GM21526 (cell line): ENCODE data around the gene CTCFL.

Source experiments
- ATAC-seq: cut with Tn5 transposase; IDR thresholded peaks from one replicate; pipeline ENCODE4 v1.9.1; 2021; ENCODE audit warnings: moderate library complexity; ENCODE audit not compliant: unreplicated experiment, low FRiP score

The CTCFL gene, protein sequence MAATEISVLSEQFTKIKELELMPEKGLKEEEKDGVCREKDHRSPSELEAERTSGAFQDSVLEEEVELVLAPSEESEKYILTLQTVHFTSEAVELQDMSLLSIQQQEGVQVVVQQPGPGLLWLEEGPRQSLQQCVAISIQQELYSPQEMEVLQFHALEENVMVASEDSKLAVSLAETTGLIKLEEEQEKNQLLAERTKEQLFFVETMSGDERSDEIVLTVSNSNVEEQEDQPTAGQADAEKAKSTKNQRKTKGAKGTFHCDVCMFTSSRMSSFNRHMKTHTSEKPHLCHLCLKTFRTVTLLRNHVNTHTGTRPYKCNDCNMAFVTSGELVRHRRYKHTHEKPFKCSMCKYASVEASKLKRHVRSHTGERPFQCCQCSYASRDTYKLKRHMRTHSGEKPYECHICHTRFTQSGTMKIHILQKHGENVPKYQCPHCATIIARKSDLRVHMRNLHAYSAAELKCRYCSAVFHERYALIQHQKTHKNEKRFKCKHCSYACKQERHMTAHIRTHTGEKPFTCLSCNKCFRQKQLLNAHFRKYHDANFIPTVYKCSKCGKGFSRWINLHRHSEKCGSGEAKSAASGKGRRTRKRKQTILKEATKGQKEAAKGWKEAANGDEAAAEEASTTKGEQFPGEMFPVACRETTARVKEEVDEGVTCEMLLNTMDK

GRCh38 chr20:57524511-57525176, at the start of gene CTCFL:
Gene CTCFL, minus strand, starts transcription at chr20:57525140. Its CDS starts 935 bp downstream, at chr20:57524205.
- no peak for ATAC-seq

DNA sequence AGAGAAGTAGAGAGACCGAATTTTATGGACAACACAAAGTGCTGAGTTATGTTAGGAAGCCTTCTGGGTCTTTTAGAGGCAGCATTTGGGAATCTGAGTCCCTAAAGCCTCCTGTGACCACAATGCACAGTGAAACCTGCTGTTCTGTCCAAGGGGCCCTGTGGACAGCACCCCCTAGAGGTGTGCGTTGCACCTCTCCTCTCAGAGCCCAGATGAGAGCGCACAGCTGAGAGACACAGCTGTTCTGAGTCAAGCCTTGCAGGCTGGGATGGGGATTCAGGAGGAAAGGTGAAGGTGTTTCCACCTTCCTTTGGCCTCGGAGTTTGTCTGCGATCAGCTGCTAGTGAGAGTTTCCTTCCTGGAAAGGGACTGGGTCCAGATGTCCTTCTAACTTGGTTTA, 49.0 kb upstream of the CTCFL start:
- ATAC-seq, result no peak

- no peak for ATAC-seq
Measured at GRCh38 chr20:57573242-57573641, 48.3 kb upstream of the CTCFL start.

DNA sequence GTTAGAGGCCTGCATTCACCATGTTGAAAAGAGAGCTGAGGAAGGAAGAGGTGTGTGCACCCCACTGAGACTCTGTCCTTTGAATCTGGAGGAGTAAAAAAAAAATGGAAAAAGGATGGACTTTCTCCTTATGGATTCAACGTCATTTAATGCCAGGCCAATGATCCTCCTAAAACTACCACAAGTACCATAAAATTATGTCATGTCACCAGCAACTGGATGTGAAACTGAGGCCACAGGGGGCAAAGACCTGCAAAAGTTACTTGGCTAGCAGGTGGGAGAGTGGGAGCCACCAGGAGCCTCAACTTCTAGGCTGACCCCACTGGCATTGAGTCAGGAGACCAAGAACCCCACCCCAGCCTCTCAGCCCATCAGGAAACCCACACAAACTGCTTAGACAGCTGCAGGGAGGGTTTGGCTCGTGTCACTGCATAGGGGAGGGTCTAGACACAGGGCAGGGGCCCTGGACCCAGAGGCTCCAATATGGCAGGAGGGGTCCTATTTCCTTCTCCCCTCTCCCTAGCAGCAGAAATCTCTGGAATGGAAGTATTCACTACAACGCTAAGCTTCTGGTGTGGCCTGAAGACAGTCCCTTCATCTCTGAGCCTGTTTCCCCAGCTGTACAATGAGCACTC, 47.0 kb upstream of the CTCFL start:
- ATAC-seq, result no peak

GRCh38 chr20:57570920-57571319, 46.0 kb upstream of the CTCFL start:
- ATAC-seq, result no peak

GRCh38 chr20:57570145-57570850, 45.4 kb upstream of the CTCFL start:
- no peak for ATAC-seq

GRCh38 chr20:57568960-57569359, 44.0 kb upstream of the CTCFL start:
- no peak for ATAC-seq

GRCh38 chr20:57568088-57568896, 43.4 kb upstream of the CTCFL start:
- no peak for ATAC-seq

DNA sequence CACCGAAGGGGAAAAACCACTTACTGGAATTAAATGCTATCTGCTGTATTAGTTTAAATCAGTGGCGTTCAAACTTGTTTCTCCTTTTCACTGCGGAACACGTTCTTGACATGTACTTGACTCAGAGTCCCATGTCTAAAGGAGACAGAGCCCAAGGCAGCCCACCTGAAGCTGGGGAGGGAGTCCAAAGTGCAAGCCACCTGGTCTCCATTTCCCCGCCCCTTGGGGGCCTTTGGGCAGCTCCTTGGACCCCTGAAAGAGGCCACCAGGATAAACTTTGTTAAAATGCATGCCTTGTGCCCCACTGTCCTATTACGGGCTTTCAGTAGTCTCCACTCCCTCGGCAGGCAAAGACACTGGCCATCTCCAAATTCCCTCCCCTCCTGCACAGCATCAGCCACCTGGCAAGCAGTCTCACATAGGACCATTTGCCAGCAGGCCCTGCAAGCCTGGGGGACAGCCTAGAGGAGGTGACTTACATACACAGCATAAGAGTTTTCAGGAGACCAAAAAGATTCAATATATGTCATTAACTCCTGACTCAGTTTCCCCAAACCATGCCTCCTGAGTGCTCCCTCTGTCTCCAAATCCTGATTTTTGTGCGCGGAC, 42.6 kb upstream of the CTCFL start:
- ATAC-seq, result no peak

- no peak for ATAC-seq
Measured at GRCh38 chr20:57566803-57567459, 42.0 kb upstream of the CTCFL start.

GRCh38 chr20:57566399-57566798, 41.5 kb upstream of the CTCFL start:
- ATAC-seq, result no peak

GRCh38 chr20:57564951-57565642, 40.2 kb upstream of the CTCFL start:
- no peak for ATAC-seq

DNA sequence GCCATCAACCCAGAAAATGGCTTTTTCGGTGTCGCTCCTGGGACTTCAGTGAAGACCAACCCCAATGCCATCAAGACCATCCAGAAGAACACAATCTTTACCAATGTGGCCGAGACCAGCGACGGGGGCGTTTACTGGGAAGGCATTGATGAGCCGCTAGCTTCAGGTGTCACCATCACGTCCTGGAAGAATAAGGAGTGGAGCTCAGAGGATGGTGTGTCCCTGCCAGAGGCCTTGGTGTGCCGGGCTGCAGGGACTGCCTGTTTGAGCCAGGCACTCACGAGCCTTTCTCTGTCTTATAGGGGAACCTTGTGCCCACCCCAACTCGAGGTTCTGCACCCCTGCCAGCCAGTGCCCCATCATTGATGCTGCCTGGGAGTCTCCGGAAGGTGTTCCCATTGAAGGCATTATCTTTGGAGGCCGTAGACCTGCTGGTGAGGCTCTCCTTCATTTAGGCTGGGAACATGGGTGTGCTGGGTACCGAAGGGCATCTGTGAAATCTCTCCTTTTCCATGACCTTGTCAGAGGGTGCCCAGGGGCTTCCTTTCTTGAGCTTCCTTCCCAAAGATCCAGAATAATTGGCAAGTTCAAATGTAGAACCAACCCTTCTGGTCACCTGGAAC, 39.4 kb upstream of the CTCFL start:
- ATAC-seq, result no peak

DNA sequence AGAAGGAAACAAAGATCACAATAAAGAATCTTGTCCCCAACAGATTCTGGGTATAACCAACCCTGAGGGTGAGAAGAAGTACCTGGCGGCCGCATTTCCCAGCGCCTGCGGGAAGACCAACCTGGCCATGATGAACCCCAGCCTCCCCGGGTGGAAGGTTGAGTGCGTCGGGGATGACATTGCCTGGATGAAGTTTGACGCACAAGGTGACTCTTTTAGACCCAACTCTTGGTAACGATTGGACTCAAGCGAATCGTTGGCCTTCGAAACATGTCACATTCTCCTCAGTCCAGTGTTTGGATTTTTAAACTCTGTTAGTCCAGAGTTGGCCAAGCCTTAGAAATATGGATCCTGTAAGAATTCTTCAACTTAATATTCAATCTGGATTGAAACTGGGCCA, 38.6 kb upstream of the CTCFL start:
- no peak for ATAC-seq

GRCh38 chr20:57562541-57563465, 37.9 kb upstream of the CTCFL start:
- no peak for ATAC-seq
